GM12892 (cell line): Measurements from ENCODE around the gene TAC4.
A peak's percentile ranks its signal among the peaks of the same experiment; 100 is the strongest.

Experiments
- DNase-seq: peaks from one replicate; pipeline ENCODE4 v3.0.0; 2011; ENCODE audit not compliant: insufficient read length
- FAIRE-seq: peaks from 2 replicates; lab custom pipeline; 2011; peaks lifted over from hg19 to GRCh38; lab: Jason Lieb, UNC
- POLR2A ChIP-seq: IDR thresholded peaks from 2 replicates; pipeline ENCODE4 v1.6.1; 2011; ENCODE audit warnings: low read depth, low read length, control low read depth
- POLR2AphosphoS5 ChIP-seq: IDR thresholded peaks from 2 replicates; pipeline ENCODE4 v1.6.1; 2011; ENCODE audit warnings: low read depth, low read length, control low read depth
- TAF1 ChIP-seq: IDR thresholded peaks from 2 replicates; pipeline ENCODE4 v1.6.1; 2011; ENCODE audit warnings: low read depth, mild to moderate bottlenecking, control low read depth, low read length, borderline replicate concordance

TAC4 gene

GRCh38 chr17:49886036-49886435, 38.2 kb upstream of the TAC4 start:
- FAIRE-seq = no peak
- TF ChIP-seq POLR2AphosphoS5 = no peak
- no peak for TF ChIP-seq TAF1
- no peak for TF ChIP-seq POLR2A
- no peak for DNase-seq

- no peak for DNase-seq
- TF ChIP-seq POLR2AphosphoS5 (no peak), POLR2A (no peak), TAF1 (no peak)
- no peak for FAIRE-seq
Observed at GRCh38 chr17:49882434-49882833, 34.6 kb upstream of the TAC4 start.

GRCh38 chr17:49881054-49881402, 33.2 kb upstream of the TAC4 start:
- no peak for FAIRE-seq
- DNase-seq = no peak
- TF ChIP-seq TAF1 = no peak
- no peak for TF ChIP-seq POLR2A
- TF ChIP-seq POLR2AphosphoS5 = no peak

- FAIRE-seq = no peak
- TF ChIP-seq POLR2A = no peak
- TF ChIP-seq TAF1 = no peak
- no peak for TF ChIP-seq POLR2AphosphoS5
Observed at GRCh38 chr17:49880291-49881053, 32.6 kb upstream of the TAC4 start.

GRCh38 chr17:49878931-49879904, 31.3 kb upstream of the TAC4 start:
- DNase-seq (no peak), FAIRE-seq (no peak)
- TF ChIP-seq TAF1 = no peak
- no peak for TF ChIP-seq POLR2AphosphoS5
- no peak for TF ChIP-seq POLR2A

More at GRCh38 chr17:49880291-49881053, 32.6 kb upstream of the TAC4 start:
- DNase-seq = peak; percentile 97

GRCh38 chr17:49875685-49876084, 27.8 kb upstream of the TAC4 start:
- DNase-seq (no peak), FAIRE-seq (no peak)
- TF ChIP-seq TAF1 = no peak
- no peak for TF ChIP-seq POLR2AphosphoS5
- TF ChIP-seq POLR2A = no peak

- TF ChIP-seq POLR2AphosphoS5 (no peak), POLR2A (no peak), TAF1 (no peak)
- FAIRE-seq = no peak
- no peak for DNase-seq
Observed at GRCh38 chr17:49874911-49875310, 27.0 kb upstream of the TAC4 start.

GRCh38 chr17:49873926-49874325, 26.1 kb upstream of the TAC4 start:
- FAIRE-seq (no peak), DNase-seq (no peak)
- no peak for TF ChIP-seq TAF1
- TF ChIP-seq POLR2AphosphoS5 = no peak
- no peak for TF ChIP-seq POLR2A

- FAIRE-seq (no peak), DNase-seq (no peak)
- TF ChIP-seq POLR2AphosphoS5 (no peak), TAF1 (no peak), POLR2A (no peak)
Observed at GRCh38 chr17:49873466-49873865, 25.6 kb upstream of the TAC4 start.

GRCh38 chr17:49872754-49873377, 25.0 kb upstream of the TAC4 start:
- DNase-seq = no peak
- no peak for FAIRE-seq
- TF ChIP-seq POLR2AphosphoS5 (no peak), TAF1 (no peak), POLR2A (no peak)

GRCh38 chr17:49871211-49871610, 23.3 kb upstream of the TAC4 start:
- TF ChIP-seq POLR2A = no peak
- DNase-seq = no peak
- no peak for FAIRE-seq

- TF ChIP-seq POLR2AphosphoS5 = no peak
- TF ChIP-seq POLR2A = no peak
- FAIRE-seq (no peak), DNase-seq (no peak)
Observed at GRCh38 chr17:49870298-49870697, 22.4 kb upstream of the TAC4 start.
